PC-9 (cell line): ENCODE results near the gene LRP3.

Source experiments
- EZH2 ChIP-seq: fragments of 200-600 bp; sonication (generic); IDR thresholded peaks from 2 replicates; pipeline ENCODE4 v1.8.0; 2017; ENCODE audit warnings: antibody characterized with exemption, low read depth
- TF ChIP-seq, protein P1 (sequence below): fragments of 200-600 bp; sonication (generic); conservative IDR thresholded peaks from 2 replicates; pipeline ENCODE4 v1.6.1; 2017; ENCODE audit warnings: mixed run types, antibody characterized with exemption, mild to moderate bottlenecking, moderate library complexity

GRCh38 chr19:33208904-33209849 is 15.0 kb downstream of the LRP3 start:
- TF ChIP-seq, protein P1, sequence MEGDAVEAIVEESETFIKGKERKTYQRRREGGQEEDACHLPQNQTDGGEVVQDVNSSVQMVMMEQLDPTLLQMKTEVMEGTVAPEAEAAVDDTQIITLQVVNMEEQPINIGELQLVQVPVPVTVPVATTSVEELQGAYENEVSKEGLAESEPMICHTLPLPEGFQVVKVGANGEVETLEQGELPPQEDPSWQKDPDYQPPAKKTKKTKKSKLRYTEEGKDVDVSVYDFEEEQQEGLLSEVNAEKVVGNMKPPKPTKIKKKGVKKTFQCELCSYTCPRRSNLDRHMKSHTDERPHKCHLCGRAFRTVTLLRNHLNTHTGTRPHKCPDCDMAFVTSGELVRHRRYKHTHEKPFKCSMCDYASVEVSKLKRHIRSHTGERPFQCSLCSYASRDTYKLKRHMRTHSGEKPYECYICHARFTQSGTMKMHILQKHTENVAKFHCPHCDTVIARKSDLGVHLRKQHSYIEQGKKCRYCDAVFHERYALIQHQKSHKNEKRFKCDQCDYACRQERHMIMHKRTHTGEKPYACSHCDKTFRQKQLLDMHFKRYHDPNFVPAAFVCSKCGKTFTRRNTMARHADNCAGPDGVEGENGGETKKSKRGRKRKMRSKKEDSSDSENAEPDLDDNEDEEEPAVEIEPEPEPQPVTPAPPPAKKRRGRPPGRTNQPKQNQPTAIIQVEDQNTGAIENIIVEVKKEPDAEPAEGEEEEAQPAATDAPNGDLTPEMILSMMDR: no peak
- no peak for TF ChIP-seq EZH2
